GM18951 (cell line): Measurements from ENCODE around the gene FCGBP.
"Not testable (repeated sequence)": the region's sequence is repeated elsewhere in the genome, so short reads cannot be mapped to it uniquely, and the experiment has no call there.

Experiments
- POLR2A ChIP-seq: IDR thresholded peaks from 4 replicates; pipeline ENCODE4 v1.6.1; 2011; ENCODE audit warnings: mild to moderate bottlenecking; ENCODE audit not compliant: insufficient read length, insufficient read depth; ENCODE audit errors: extremely low read depth
- in situ Hi-C: fragments of 300-500 bp; cut with MboI; formaldehyde crosslinking; loops from one replicate; pipeline ENCODE4 v1.12.0; 2022; ENCODE audit warnings: low sequenced_read_pairs, mixed read lengths, inconsistent platforms; ENCODE audit not compliant: unreplicated experiment

The FCGBP gene

GRCh38 chr19:39963898-39964297 is 29.5 kb upstream of the FCGBP start:
- in situ Hi-C loops, result no loop called here
- no peak for TF ChIP-seq POLR2A

- in situ Hi-C loops, result not testable (repeated sequence)
Measured at GRCh38 chr19:39959407-39959806, 25.0 kb upstream of the FCGBP start.

- in situ Hi-C loops, result not testable (repeated sequence)
Measured at GRCh38 chr19:39958942-39959341, 24.5 kb upstream of the FCGBP start.

- in situ Hi-C loops, result not testable (repeated sequence)
Measured at GRCh38 chr19:39957886-39958285, 23.5 kb upstream of the FCGBP start.

GRCh38 chr19:39953915-39954314 is 19.5 kb upstream of the FCGBP start:
- in situ Hi-C loops, result no loop called here
- no peak for TF ChIP-seq POLR2A

- TF ChIP-seq POLR2A, result no peak
- in situ Hi-C loops, result no loop called here
Measured at GRCh38 chr19:39951686-39952085, 17.3 kb upstream of the FCGBP start.

GRCh38 chr19:39951065-39951650 is 16.7 kb upstream of the FCGBP start:
- in situ Hi-C loops, result no loop called here
- no peak for TF ChIP-seq POLR2A

- no peak for TF ChIP-seq POLR2A
- in situ Hi-C loops, result no loop called here
Measured at GRCh38 chr19:39949026-39949747, 14.8 kb upstream of the FCGBP start.

- no peak for TF ChIP-seq POLR2A
- in situ Hi-C loops, result no loop called here
Measured at GRCh38 chr19:39946532-39946931, 12.1 kb upstream of the FCGBP start.

- TF ChIP-seq POLR2A, result no peak
- in situ Hi-C loops, result no loop called here
Measured at GRCh38 chr19:39943586-39943985, 9.2 kb upstream of the FCGBP start.

GRCh38 chr19:39942366-39942730 is 7.9 kb upstream of the FCGBP start:
- TF ChIP-seq POLR2A, result peak; percentile 4
- in situ Hi-C loops, result no loop called here

GRCh38 chr19:39941615-39942365 is 7.4 kb upstream of the FCGBP start:
- in situ Hi-C loops, result no loop called here

GRCh38 chr19:39941151-39941550 is 6.7 kb upstream of the FCGBP start:
- no peak for TF ChIP-seq POLR2A
- in situ Hi-C loops, result no loop called here

More at GRCh38 chr19:39941615-39942365, 7.4 kb upstream of the FCGBP start:
- TF ChIP-seq POLR2A, result peak; percentile 13

- TF ChIP-seq POLR2A, result no peak
- in situ Hi-C loops, result no loop called here
Measured at GRCh38 chr19:39940221-39940833, 5.9 kb upstream of the FCGBP start.

GRCh38 chr19:39939556-39939955 is 5.1 kb upstream of the FCGBP start:
- in situ Hi-C loops, result no loop called here

More at GRCh38 chr19:39939556-39939955, 5.1 kb upstream of the FCGBP start:
- TF ChIP-seq POLR2A, result no peak
